Endothelial cell of umbilical vein (primary cell): ENCODE results near the gene LRP1. TPM values are rescaled to one million over a fixed set of nuclear protein-coding genes. Genes with fewer than 3 reads are reported as not detected.

Source experiments
- BruUV-seq: library from RNA; stranded (reverse); fragments of 400-500 nt; replicated peaks from 2 replicates; lab custom pipeline; 2021; lab: Mats Ljungman, UMichigan
- CTCF ChIA-PET: fragments of 300-600, 350-600 bp; sonication (Branson Sonifier 250); formaldehyde crosslinking; loops from one replicate; lab custom pipeline; 2021; ENCODE audit warnings: antibody characterized with exemption, inconsistent platforms; lab: Charles Lee
- POLR2A ChIA-PET: fragments of 300-600, 350-600 bp; sonication (Branson Sonifier 250); formaldehyde crosslinking; loops from one replicate; lab custom pipeline; 2021; ENCODE audit warnings: antibody characterized with exemption, inconsistent platforms; lab: Charles Lee
- DNase-seq: peaks from one replicate; pipeline ENCODE4 v3.0.0-alpha.2; 2011; ENCODE audit warnings: low read depth, low spot score
- FAIRE-seq: peaks from 2 replicates; lab custom pipeline; 2011; peaks lifted over from hg19 to GRCh38; lab: Jason Lieb, UNC
- H2AFZ ChIP-seq: 2 replicates; pipeline ENCODE4 v1.6.0; 2012; ENCODE audit warnings: low read depth, low read length, control low read depth, inconsistent platforms
- H3K27ac ChIP-seq: 2 replicates; pipeline ENCODE4 v1.5.1; 2011; ENCODE audit warnings: low read depth, mild to moderate bottlenecking, control low read depth, low read length, moderate library complexity; ENCODE audit not compliant: insufficient read depth
- H3K27me3 ChIP-seq, 2 experiments: 2 replicates each; pipeline versions ENCODE4 v1.6.0 to v1.6.1; 2011; ENCODE audit warnings: low read length in 2 of 2, mixed read lengths in 1 of 2; ENCODE audit not compliant: control insufficient read depth in 2 of 2, insufficient read depth in 2 of 2
- H3K36me3 ChIP-seq, 2 experiments: 2 replicates in 1 of 2; 3 replicates in 1 of 2; pipeline ENCODE4 v1.5.1; 2011; ENCODE audit warnings: low read length in 2 of 2, mild to moderate bottlenecking in 1 of 2, moderate library complexity in 1 of 2; ENCODE audit not compliant: control insufficient read depth in 2 of 2, insufficient read depth in 2 of 2; ENCODE audit errors: extremely low read depth in 1 of 2
- H3K4me1 ChIP-seq: 3 replicates; pipeline ENCODE4 v1.5.1; 2011; ENCODE audit warnings: mild to moderate bottlenecking, low read length; ENCODE audit not compliant: control insufficient read depth, insufficient read depth; ENCODE audit errors: extremely low read depth
- H3K4me2 ChIP-seq: 2 replicates; pipeline ENCODE4 v1.6.1; 2011; ENCODE audit warnings: low read length, control low read depth, mixed read lengths; ENCODE audit not compliant: insufficient read depth
- H3K4me3 ChIP-seq, 3 experiments: fragments of 200-600 bp in 1 of 3; sonication (generic), shearing (Covaris generic) in 1 of 3; replicated peaks in 1 of 3; 2 replicates each; pipeline ENCODE4 v1.5.1; 2011 to 2016; ENCODE audit warnings: control low read depth in 3 of 3, low read length in 3 of 3, mild to moderate bottlenecking in 2 of 3, inconsistent platforms in 1 of 3, low read depth in 1 of 3, moderate library complexity in 1 of 3; ENCODE audit not compliant: insufficient read depth in 1 of 3
- H3K79me2 ChIP-seq: 2 replicates; pipeline ENCODE4 v1.6.0; 2012; ENCODE audit warnings: low read length, inconsistent platforms; ENCODE audit not compliant: control insufficient read depth, insufficient read depth
- H3K9ac ChIP-seq: replicated peaks from 2 replicates; pipeline ENCODE3; 2011; ENCODE audit warnings: low read length, control low read depth; ENCODE audit not compliant: insufficient read depth; ENCODE audit errors: extremely low read depth
- H3K9me1 ChIP-seq: replicated peaks from 3 replicates; pipeline ENCODE4 v1.6.0; 2011; ENCODE audit warnings: mild to moderate bottlenecking, low read length; ENCODE audit not compliant: control insufficient read depth, insufficient read depth; ENCODE audit errors: extremely low read depth
- H3K9me3 ChIP-seq: replicated peaks from 2 replicates; pipeline ENCODE4 v1.5.1; 2012; ENCODE audit warnings: low read length, inconsistent platforms; ENCODE audit not compliant: control insufficient read depth, insufficient read depth
- H4K20me1 ChIP-seq: replicated peaks from 2 replicates; pipeline ENCODE3; 2011; ENCODE audit warnings: mild to moderate bottlenecking, low read length; ENCODE audit not compliant: control insufficient read depth, insufficient read depth; ENCODE audit errors: extremely low read depth
- EZH2 ChIP-seq: IDR thresholded peaks from 2 replicates; pipeline ENCODE4 v1.6.1; 2012; ENCODE audit warnings: borderline replicate concordance, low read depth, mild to moderate bottlenecking, moderate library complexity, low read length, inconsistent platforms; ENCODE audit not compliant: severe bottlenecking
- FOS ChIP-seq: IDR thresholded peaks from 2 replicates; pipeline ENCODE4 v1.6.1; 2011; ENCODE audit warnings: mild to moderate bottlenecking, low read length, moderate library complexity, borderline replicate concordance; ENCODE audit not compliant: insufficient read depth
- GATA2 ChIP-seq: IDR thresholded peaks from 2 replicates; pipeline ENCODE4 v1.7.0; 2011; ENCODE audit warnings: low read depth, mild to moderate bottlenecking, moderate library complexity, mixed read lengths, low read length; ENCODE audit not compliant: insufficient read length, insufficient read depth
- JUN ChIP-seq: IDR thresholded peaks from 2 replicates; pipeline ENCODE4 v1.6.1; 2011; ENCODE audit warnings: borderline replicate concordance, low read depth; ENCODE audit not compliant: insufficient read length, insufficient read depth
- MYC ChIP-seq: IDR thresholded peaks from one replicate; pipeline ENCODE4 v1.6.1; 2011; ENCODE audit warnings: mild to moderate bottlenecking, low read depth, low read length
- POLR2A ChIP-seq: IDR thresholded peaks from 2 replicates; pipeline ENCODE4 v1.6.1; 2012; ENCODE audit warnings: low read depth, mild to moderate bottlenecking, control low read depth, low read length
- POLR2AphosphoS5 ChIP-seq: IDR thresholded peaks from 2 replicates; pipeline ENCODE4 v1.6.1; 2012; ENCODE audit warnings: low read depth, mild to moderate bottlenecking, control low read depth, low read length, moderate library complexity; ENCODE audit not compliant: insufficient read depth
- dilution Hi-C: fragments of 300-500 bp; cut with MboI; formaldehyde crosslinking; loops from one replicate; pipeline ENCODE4 v1.15.0; 2019; ENCODE audit warnings: low sequenced_read_pairs; ENCODE audit not compliant: extremely low pct_ligation_motif_present
- intact Hi-C: fragments of 100-400 bp; cut with micrococcal nuclease; formaldehyde crosslinking; loops from one replicate; pipeline ENCODE4 v1.10.0; 2022
- polyA plus RNA-seq, 4 experiments: library from polyadenylated mRNA; depleted of rRNA in 3 of 4; stranded (reverse) in 3 of 4; unstranded in 1 of 4; fragments of >200 nt; gene quantifications; 2 replicates each; pipeline versions ENCODE4 v1.2.1 to v1.2.3, GENCODE V29; 2011 to 2012; ENCODE audit warnings: missing spikeins in 1 of 4
- total RNA-seq: library from RNA; stranded (reverse); gene quantifications from 2 replicates; pipeline ENCODE4 v1.2.3, GENCODE V29; 2021
- TF ChIP-seq, protein P1 (sequence below): IDR thresholded peaks from 2 replicates; pipeline ENCODE4 v1.6.1; 2011; ENCODE audit not compliant: insufficient read depth, insufficient read length
- TF ChIP-seq, protein P2 (sequence below), 2 donors: IDR thresholded peaks; 1 replicate in 1 of 2; 2 replicates in 1 of 2; pipeline ENCODE4 v1.5.1; 2011; ENCODE audit warnings: low read length in 2 of 2, mild to moderate bottlenecking in 2 of 2, moderate library complexity in 2 of 2, control low read depth in 1 of 2, inconsistent platforms in 1 of 2, low read depth in 1 of 2; ENCODE audit not compliant: insufficient read depth in 1 of 2; ENCODE audit errors: extremely low read depth in 1 of 2

Gene LRP1
- total and polyA plus RNA-seq, 2 donors (not counting 3 experiments of a cell fraction or from before 2014, with no cell fraction given): 1.6 to 4.6 TPM

DNA sequence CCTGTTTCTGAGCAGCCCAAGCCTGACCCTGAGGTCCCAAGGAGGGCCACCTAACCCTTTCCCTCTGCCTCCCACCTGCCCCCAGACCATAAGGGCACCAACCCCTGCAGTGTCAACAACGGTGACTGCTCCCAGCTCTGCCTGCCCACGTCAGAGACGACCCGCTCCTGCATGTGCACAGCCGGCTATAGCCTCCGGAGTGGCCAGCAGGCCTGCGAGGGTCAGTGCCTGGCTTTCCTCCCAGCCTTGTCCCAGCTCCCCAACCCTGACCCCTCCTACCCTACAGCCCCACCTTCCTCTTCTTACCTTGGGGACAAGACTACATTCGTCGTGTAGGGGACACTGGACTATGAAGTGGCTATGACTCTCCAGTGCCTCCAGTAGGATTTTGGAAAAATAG, 52.8 kb downstream of the LRP1 start:
- FAIRE-seq: no peak
- H3K4me3 ChIP-seq: no peak overlapping the region
- no peaks in the 10 kb centered on the region for H3K9me1 ChIP-seq
- no peak for DNase-seq
- intact Hi-C loops (no loop called here), dilution Hi-C loops (no loop called here)
- ChIA-PET POLR2A (no interaction called here), CTCF (interaction anchor here (3.9 to 10.3 kb wide), 5 partner anchors 9 to 112 kb away, joined by 34 to 164 read pairs (median 94); partner anchors contain the start of genes LRP1 and STAT6)
- H4K20me1 ChIP-seq: no peaks in the 10 kb centered on the region
- no peaks in the 10 kb centered on the region for H3K9me3 ChIP-seq
- no peak for TF ChIP-seq GATA2
- TF ChIP-seq FOS: no peak
- TF ChIP-seq JUN: no peak
- TF ChIP-seq MYC: no peak
- no peak for TF ChIP-seq POLR2A
- TF ChIP-seq POLR2AphosphoS5: no peak
- TF ChIP-seq EZH2: no peak
- TF ChIP-seq, protein P1, sequence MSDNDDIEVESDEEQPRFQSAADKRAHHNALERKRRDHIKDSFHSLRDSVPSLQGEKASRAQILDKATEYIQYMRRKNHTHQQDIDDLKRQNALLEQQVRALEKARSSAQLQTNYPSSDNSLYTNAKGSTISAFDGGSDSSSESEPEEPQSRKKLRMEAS: no peak
- TF ChIP-seq, protein P2, sequence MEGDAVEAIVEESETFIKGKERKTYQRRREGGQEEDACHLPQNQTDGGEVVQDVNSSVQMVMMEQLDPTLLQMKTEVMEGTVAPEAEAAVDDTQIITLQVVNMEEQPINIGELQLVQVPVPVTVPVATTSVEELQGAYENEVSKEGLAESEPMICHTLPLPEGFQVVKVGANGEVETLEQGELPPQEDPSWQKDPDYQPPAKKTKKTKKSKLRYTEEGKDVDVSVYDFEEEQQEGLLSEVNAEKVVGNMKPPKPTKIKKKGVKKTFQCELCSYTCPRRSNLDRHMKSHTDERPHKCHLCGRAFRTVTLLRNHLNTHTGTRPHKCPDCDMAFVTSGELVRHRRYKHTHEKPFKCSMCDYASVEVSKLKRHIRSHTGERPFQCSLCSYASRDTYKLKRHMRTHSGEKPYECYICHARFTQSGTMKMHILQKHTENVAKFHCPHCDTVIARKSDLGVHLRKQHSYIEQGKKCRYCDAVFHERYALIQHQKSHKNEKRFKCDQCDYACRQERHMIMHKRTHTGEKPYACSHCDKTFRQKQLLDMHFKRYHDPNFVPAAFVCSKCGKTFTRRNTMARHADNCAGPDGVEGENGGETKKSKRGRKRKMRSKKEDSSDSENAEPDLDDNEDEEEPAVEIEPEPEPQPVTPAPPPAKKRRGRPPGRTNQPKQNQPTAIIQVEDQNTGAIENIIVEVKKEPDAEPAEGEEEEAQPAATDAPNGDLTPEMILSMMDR (IDR thresholded peaks at IDR 0.05; ENCODE audit: extremely low read depth in 1 of 2, insufficient read depth in 1 of 2, low read depth in 1 of 2, low read length in 2 of 2): no peak
- H2AFZ ChIP-seq: no peak overlapping the region
- H3K27ac ChIP-seq: no peak overlapping the region
- no peaks in the 10 kb centered on the region for H3K4me1 ChIP-seq
- H3K9ac ChIP-seq: no peak overlapping the region
- H3K79me2 ChIP-seq: no peaks in the 10 kb centered on the region
- H3K4me2 ChIP-seq: no peak overlapping the region
- no peaks in the 10 kb centered on the region for H3K36me3 ChIP-seq
- BruUV-seq: no TSS peak
- H3K27me3 ChIP-seq: peaks cover 2 to 5% of the 10 kb centered on the region in 2 experiments
